GM12878 (cell line): ENCODE measurements around the gene GNAL. TPM values are rescaled to one million over a fixed set of nuclear protein-coding genes. Genes with fewer than 3 reads are reported as not detected.

Experiments
- ATAC-seq: fragments of 200-7000 bp; cut with Tn5 transposase; 3 replicates; pipeline ENCODE4 v1.9.1; 2020; ENCODE audit warnings: mild to moderate bottlenecking, moderate library complexity
- BruUV-seq: library from RNA; stranded (reverse); fragments of 400-500 nt; replicated peaks from 2 replicates; lab custom pipeline; 2021; lab: Mats Ljungman, UMichigan
- CTCF ChIA-PET: fragments of 300-600 bp; sonication (Branson Sonifier 250); formaldehyde crosslinking; extraction: SDS; loops from one replicate; lab custom pipeline; 2021; ENCODE audit warnings: inconsistent platforms; lab: Yijun Ruan, JAX
- POLR2A ChIA-PET: fragments of 350-600 bp; formaldehyde crosslinking; extraction: SDS; loops from one replicate; lab custom pipeline; 2021; ENCODE audit warnings: inconsistent platforms; lab: Charles Lee
- RAD21 ChIA-PET: fragments of 300-600 bp; sonication (Branson Sonifier 250); formaldehyde crosslinking; loops from one replicate; lab custom pipeline; 2023; ENCODE audit warnings: antibody characterized with exemption; ENCODE audit not compliant: unreplicated experiment; lab: Charles Lee
- SMC1A ChIA-PET: fragments of 300-600 bp; sonication (Branson Sonifier 250); formaldehyde crosslinking; loops from one replicate; lab custom pipeline; 2023; ENCODE audit not compliant: unreplicated experiment, uncharacterized antibody; lab: Charles Lee
- DNase-seq: peaks from one replicate; pipeline ENCODE4 v3.0.0-alpha.2; 2011; ENCODE audit warnings: low read depth, low spot score
- FAIRE-seq: peaks from 3 replicates; lab custom pipeline; 2011; peaks lifted over from hg19 to GRCh38; lab: Jason Lieb, UNC
- H2AFZ ChIP-seq: 2 replicates; pipeline ENCODE4 v1.6.0; 2011; ENCODE audit warnings: low read depth, low read length, control low read depth; ENCODE audit not compliant: control insufficient read depth
- H3K27ac ChIP-seq: 2 replicates; pipeline ENCODE4 v1.5.1; 2011; ENCODE audit warnings: control low read depth; ENCODE audit not compliant: control insufficient read depth, insufficient read depth
- H3K27me3 ChIP-seq, 2 experiments: replicated peaks in 1 of 2; 2 replicates each; pipeline versions ENCODE4 v1.6.0 to v1.6.1; 2011; ENCODE audit warnings: low read length in 1 of 2; ENCODE audit not compliant: control insufficient read depth in 2 of 2, insufficient read depth in 2 of 2
- H3K36me3 ChIP-seq, 2 experiments: 2 replicates each; pipeline ENCODE4 v1.5.1; 2011; ENCODE audit warnings: low read length in 1 of 2; ENCODE audit not compliant: control insufficient read depth in 2 of 2, insufficient read depth in 2 of 2
- H3K4me1 ChIP-seq: 2 replicates; pipeline ENCODE4 v1.6.1; 2011; ENCODE audit warnings: mild to moderate bottlenecking, low read length, moderate library complexity, mixed read lengths; ENCODE audit not compliant: control insufficient read depth, insufficient read depth
- H3K4me2 ChIP-seq: 2 replicates; pipeline ENCODE4 v1.6.0; 2011; ENCODE audit warnings: control low read depth; ENCODE audit not compliant: control insufficient read depth, insufficient read depth
- H3K4me3 ChIP-seq: fragments of 200-600 bp; sonication (generic); 2 replicates; pipeline ENCODE4 v1.5.1; 2016
- H3K79me2 ChIP-seq: 2 replicates; pipeline ENCODE4 v1.6.0; 2011; ENCODE audit warnings: low read length; ENCODE audit not compliant: control insufficient read depth, insufficient read depth
- H3K9ac ChIP-seq: 2 replicates; pipeline ENCODE4 v1.8.0; 2011; ENCODE audit warnings: low read length, control low read depth, mixed read lengths; ENCODE audit not compliant: control insufficient read depth, insufficient read depth
- H3K9me3 ChIP-seq: replicated peaks from 3 replicates; pipeline ENCODE4 v1.5.1; 2011; ENCODE audit warnings: mild to moderate bottlenecking, low read length; ENCODE audit not compliant: control insufficient read depth, insufficient read depth
- H4K20me1 ChIP-seq: 2 replicates; pipeline ENCODE4 v1.6.0; 2011; ENCODE audit not compliant: control insufficient read depth, insufficient read depth
- DPF2 ChIP-seq: fragments of 450-650 bp; IDR thresholded peaks from 2 replicates; pipeline ENCODE4 v1.6.1; 2017; ENCODE audit warnings: mild to moderate bottlenecking
- E2F8 ChIP-seq: fragments of 450-650 bp; IDR thresholded peaks from 2 replicates; pipeline ENCODE4 v1.6.1; 2018; ENCODE audit warnings: mild to moderate bottlenecking, low read depth, moderate library complexity; ENCODE audit not compliant: partially characterized antibody
- EZH2 ChIP-seq: IDR thresholded peaks from 2 replicates; pipeline ENCODE4 v1.6.1; 2012; ENCODE audit warnings: low read depth, mild to moderate bottlenecking, control low read depth, inconsistent platforms, low read length, borderline replicate concordance; ENCODE audit not compliant: control insufficient read depth
- TARDBP ChIP-seq: IDR thresholded peaks from 2 replicates; pipeline ENCODE4 v1.6.1; 2016; ENCODE audit warnings: borderline replicate concordance
- ZNF622 ChIP-seq: fragments of 450-650 bp; IDR thresholded peaks from 2 replicates; pipeline ENCODE4 v1.6.1; 2017; ENCODE audit warnings: mild to moderate bottlenecking, inconsistent platforms
- WGBS: methylation state at CpG from one replicate; pipeline ENCODE4 v1.1.6; 2016; ENCODE audit warnings: low lambda C conversion rate; ENCODE audit not compliant: insufficient replicate concordance, insufficient coverage; ENCODE audit errors: missing lambda C conversion rate; 5-methylcytosine and 5-hydroxymethylcytosine counted together
- in situ Hi-C: fragments of 300-500 bp; cut with MboI; formaldehyde crosslinking; loops from 9 replicates; pipeline ENCODE4 v1.14.3; 2018; ENCODE audit warnings: mixed read lengths
- intact Hi-C: fragments of 100-400 bp; cut with micrococcal nuclease; formaldehyde crosslinking; loops from one replicate; pipeline ENCODE4 v1.14.2; 2022; ENCODE audit not compliant: unreplicated experiment
- polyA plus RNA-seq, 11 experiments: library from polyadenylated mRNA; depleted of rRNA in 4 of 11; unstranded in 6 of 11; stranded (reverse) in 5 of 11; fragments of >200 nt; fragmentation: Nextera tagmentation in 4 of 11; fragmentation: Illumina TruSeq in 1 of 11; extraction: Ambion mirVana in 4 of 11; extraction: Trizol in 1 of 11; gene quantifications; 1 replicate in 1 of 11; 2 replicates in 10 of 11; pipeline versions ENCODE4 v1.2.1 to v1.2.3, GENCODE V29; 2011 to 2016; ENCODE audit warnings: inconsistent platforms in 2 of 11, missing spikeins in 2 of 11, low read depth in 1 of 11
- total RNA-seq, 4 experiments: library from RNA; depleted of rRNA in 3 of 4; stranded (reverse); fragments of >200 nt in 3 of 4; fragmentation: Illumina TruSeq in 1 of 4; extraction: Trizol in 1 of 4; gene quantifications; 2 replicates each; pipeline versions ENCODE4 v1.2.1 to v1.2.3, GENCODE V29; 2013 to 2021

GNAL gene
- total and polyA plus RNA-seq, 10 of the 15 experiments (the other 5 are each of a cell fraction or from before 2014, with no cell fraction given): 0.02 to 0.39 (median 0.05) TPM; not detected in 5

GRCh38 chr18:11669271-11669947, 19.7 kb upstream of the GNAL start:
- ChIA-PET CTCF (no interaction called here), SMC1A (no interaction called here), POLR2A (no interaction called here), RAD21 (no interaction called here)
- Histone ChIP-seq H3K36me3 (no peaks in the 10 kb centered on the region), H3K9ac (no peak overlapping the region), H4K20me1 (no peaks in the 10 kb centered on the region; the same call in 1 of the 2 replicates), H3K4me3 (no peak overlapping the region), H3K27me3 (peaks cover 3 to 9% of the 10 kb centered on the region in 2 experiments; a peak in 2 of 4 replicates), H3K27ac (no peak overlapping the region), H3K79me2 (no peaks in the 10 kb centered on the region), H3K9me3 (no peaks in the 10 kb centered on the region), H3K4me2 (no peak overlapping the region), H3K4me1 (no peaks in the 10 kb centered on the region), H2AFZ (no peak overlapping the region)
- FAIRE-seq (no peak), ATAC-seq (no peak), DNase-seq (no peak)
- TF ChIP-seq E2F8: no peak
- in situ Hi-C loops: no loop called here
- intact Hi-C loops: no loop called here
- BruUV-seq: no TSS peak
- 58% methylated on average over 14 of the region's 14 CpGs for whole genome bisulfite sequencing

GRCh38 chr18:11669948-11670275, 19.2 kb upstream of the GNAL start:
- Histone ChIP-seq H3K9me3 (no peaks in the 10 kb centered on the region), H3K36me3 (no peaks in the 10 kb centered on the region), H3K4me1 (no peaks in the 10 kb centered on the region), H3K27ac (no peak overlapping the region), H3K4me3 (no peak overlapping the region), H3K4me2 (no peak overlapping the region), H4K20me1 (no peaks in the 10 kb centered on the region; the same call in 1 of the 2 replicates), H3K79me2 (no peaks in the 10 kb centered on the region), H2AFZ (no peak overlapping the region), H3K27me3 (peaks cover 3 to 9% of the 10 kb centered on the region in 2 experiments; a peak in 2 of 4 replicates), H3K9ac (no peak overlapping the region)
- TF ChIP-seq TARDBP (no peak), DPF2 (no peak), ZNF622 (no peak), EZH2 (no peak)
- ChIA-PET RAD21 (no interaction called here), POLR2A (no interaction called here), CTCF (interaction anchor here (1.1 kb wide), 1 partner anchor 10 kb away, joined by 3 read pairs; no protein-coding TSS in a partner anchor), SMC1A (no interaction called here)
- ATAC-seq: no peak
- FAIRE-seq: no peak
- no peak for DNase-seq
- BruUV-seq: no TSS peak
- WGBS: 43% methylated on average over 10 of the region's 10 CpGs
- in situ Hi-C loops (no loop called here), intact Hi-C loops (no loop called here)
